ENCODE data around the gene NUP160.
"Not testable (repeated sequence)": the region's sequence is repeated elsewhere in the genome, so short reads cannot be mapped to it uniquely, and the experiment has no call there.

NUP160 gene

GRCh38 chr11:47863189-47863897, 15.2 kb upstream of the NUP160 start:
- DNase-seq = no peak

DNA sequence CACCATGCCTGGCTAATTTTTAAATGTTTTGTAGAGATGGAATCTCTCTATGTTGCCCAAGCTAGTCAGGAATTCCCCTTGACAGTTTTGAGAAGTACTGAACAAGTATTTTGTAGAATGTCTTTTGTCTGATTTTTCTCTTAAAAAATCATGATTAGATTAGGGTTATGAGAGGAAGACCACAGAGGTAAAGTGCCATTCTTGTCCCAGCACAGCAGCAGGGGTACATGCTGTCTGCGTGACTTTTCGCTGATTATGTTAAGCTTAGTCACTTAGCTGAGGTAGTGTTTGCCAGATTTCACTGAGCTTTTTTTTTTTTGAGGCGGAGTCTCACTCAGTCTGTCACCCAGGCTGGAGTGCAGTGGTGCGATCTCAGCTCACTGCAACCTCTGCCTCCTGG, 13.6 kb upstream of the NUP160 start:
- no peak for DNase-seq

DNA sequence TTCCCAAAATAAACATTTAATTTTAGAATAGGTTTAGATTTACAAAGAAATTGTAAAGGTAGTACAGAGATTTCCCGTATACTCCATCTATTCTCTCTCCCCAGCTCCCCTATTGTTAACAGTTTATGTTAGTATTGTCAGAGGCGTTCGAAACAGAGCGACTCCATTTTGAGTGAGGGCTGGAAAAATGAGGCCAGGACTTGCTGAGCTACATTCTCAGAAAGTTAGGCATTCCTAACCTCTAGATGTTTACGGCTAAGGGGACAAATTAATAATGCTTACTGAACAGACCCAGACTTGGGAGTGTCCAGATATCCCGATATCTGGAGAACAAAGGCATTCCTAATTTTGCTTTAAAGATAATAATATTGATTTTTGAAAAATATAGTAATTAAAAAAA, 12.4 kb upstream of the NUP160 start:
- DNase-seq = no peak

- DNase-seq = no peak
These were observed 9.9 kb upstream of the NUP160 start for GRCh38 chr11:47857892-47858543.

- DNase-seq = no peak
These were observed 9.3 kb upstream of the NUP160 start for GRCh38 chr11:47857485-47857884.

DNA sequence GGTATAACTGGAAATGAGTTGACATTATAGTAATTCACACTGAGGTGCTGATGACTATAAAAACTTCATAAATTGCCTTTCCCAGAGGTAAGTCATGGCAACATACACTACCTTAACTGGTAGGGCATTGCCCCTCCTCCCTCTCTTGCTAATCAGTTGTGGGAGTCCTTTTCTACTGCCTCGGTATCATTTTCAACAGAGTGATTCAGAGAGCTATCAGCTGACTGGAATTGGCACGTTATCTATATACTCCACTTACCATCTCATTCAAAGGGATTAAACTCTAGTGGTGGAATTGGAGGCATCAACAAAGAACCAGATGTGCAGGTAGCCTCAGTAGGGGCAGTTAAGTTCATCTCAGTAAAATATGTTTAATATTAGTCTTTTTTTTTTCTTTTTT, 8.0 kb upstream of the NUP160 start:
- no peak for DNase-seq

GRCh38 chr11:47854667-47855066, 6.5 kb upstream of the NUP160 start:
- no peak for DNase-seq

GRCh38 chr11:47852053-47852452, 3.9 kb upstream of the NUP160 start:
- no peak for DNase-seq

GRCh38 chr11:47850337-47850736, 2.2 kb upstream of the NUP160 start:
- no peak for DNase-seq

- DNase-seq = no peak
These were observed 578 bp upstream of the NUP160 start for GRCh38 chr11:47848700-47849155.

DNA sequence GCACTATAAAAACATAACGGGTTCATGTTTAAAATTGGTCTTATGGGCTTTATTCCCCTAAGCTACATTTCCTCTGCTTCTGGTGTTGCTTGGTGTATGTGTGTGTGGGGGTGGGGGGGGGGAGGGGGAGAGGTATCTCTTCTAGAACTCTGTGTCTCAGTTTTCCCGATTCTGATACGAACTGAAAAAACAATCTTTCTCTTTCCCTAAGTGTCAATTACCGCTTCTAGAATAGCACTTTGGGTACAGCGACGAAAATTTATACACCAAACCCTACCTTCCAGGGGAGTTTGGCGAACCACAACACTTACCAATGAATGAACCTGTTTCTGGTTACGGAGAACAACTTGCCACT, 636 bp downstream of the NUP160 start:
- no peak for DNase-seq

DNA sequence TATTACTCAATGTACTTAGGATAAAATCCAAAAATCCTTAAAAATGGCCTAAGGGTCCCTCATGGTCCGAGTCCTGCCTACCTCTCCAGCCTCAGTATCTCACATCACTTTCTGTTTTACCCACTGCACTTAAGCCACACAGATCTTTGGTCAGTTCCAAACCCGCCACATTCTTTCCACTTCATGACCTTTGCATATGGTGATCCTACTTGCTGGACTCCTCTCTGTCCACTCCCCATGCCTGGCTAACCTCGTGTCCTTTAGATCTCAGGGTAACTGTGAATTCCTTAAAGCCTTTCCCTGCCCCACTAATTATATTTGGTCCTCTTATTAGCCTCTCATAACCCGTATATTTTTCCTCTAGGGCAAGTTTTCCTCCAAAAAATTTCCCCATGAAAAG, 1.2 kb downstream of the NUP160 start:
- no peak for DNase-seq

- no peak for DNase-seq
These were observed 4.6 kb downstream of the NUP160 start for GRCh38 chr11:47843361-47844055.

GRCh38 chr11:47842749-47843148, 5.4 kb downstream of the NUP160 start:
- no peak for DNase-seq

DNA sequence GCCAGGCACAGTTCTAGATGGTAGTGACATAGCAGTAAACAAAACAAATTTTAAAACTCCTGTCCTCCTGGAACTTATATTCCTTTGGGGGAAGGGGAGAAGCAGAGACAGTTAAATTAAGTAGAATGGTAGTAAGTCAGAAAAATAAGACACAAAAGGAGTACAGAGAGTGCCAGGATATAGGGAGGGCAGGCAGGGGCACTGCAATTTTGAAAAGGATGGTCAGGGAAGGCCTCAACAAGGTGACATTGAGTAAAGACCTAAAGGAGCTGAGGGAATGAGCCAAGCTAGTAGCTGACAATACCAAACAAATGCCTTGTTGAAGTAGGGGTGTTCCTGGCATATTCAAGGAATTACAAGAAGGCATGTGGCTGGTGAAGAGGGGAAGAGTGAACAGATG, 10.2 kb downstream of the NUP160 start:
- no peak for DNase-seq

DNA sequence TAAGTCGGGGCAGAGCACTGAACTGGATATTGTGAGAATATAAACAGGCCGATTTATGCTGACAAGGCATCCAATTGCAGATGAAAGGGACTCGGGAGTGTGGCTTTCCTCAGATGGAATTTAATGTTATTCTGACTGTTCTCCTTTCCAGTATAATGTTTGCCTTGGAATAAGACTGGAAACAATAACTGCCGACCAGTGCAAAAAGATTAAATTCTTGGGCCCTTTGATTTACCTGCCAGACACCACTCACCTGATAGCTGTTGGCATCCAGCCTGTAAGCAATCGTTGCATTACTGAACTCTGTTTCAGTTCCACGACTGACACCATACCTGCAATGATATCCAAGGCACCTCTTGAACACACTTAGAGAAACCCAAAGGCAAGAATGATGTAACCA, 10.9 kb downstream of the NUP160 start:
- DNase-seq = no peak

DNA sequence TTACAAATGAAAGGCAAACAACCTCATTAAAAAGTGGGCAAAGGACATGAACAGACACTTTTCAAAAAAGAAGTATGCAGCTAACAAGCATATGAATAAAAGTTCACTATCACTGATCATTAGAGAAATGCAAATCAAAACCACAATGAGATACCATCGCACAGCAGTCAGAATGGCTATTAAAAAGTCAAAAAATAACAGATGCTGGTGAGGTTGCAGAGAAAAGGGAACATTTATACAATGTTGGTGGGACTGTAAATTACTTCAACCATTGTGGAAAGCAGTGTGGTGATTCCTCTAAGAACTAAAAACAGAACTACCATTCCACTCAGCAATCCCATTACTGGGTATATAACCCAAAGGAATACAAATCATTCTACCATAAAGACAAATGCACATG, 18.1 kb downstream of the NUP160 start:
- DNase-seq = not testable (repeated sequence)

DNA sequence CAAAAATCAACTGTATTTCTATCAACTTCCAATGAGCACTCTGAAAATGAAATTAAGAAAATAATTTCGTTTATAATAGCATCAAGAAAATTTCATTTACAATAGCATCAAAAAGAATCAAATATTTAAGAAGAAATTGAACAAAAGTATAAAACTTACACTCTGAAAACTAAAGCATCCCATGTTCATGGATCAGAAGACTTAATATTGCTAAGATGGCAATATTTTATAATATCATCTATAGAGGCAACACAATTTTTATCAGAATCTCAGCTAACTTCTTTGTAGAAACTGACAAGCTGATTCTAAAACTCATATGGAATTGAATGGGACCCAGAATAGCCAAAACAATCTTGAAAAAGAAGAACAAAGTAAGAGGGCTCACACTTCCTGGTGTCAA, 19.9 kb downstream of the NUP160 start:
- DNase-seq = no peak

GRCh38 chr11:47822664-47823063, 25.5 kb downstream of the NUP160 start:
- DNase-seq = not testable (repeated sequence)

DNA sequence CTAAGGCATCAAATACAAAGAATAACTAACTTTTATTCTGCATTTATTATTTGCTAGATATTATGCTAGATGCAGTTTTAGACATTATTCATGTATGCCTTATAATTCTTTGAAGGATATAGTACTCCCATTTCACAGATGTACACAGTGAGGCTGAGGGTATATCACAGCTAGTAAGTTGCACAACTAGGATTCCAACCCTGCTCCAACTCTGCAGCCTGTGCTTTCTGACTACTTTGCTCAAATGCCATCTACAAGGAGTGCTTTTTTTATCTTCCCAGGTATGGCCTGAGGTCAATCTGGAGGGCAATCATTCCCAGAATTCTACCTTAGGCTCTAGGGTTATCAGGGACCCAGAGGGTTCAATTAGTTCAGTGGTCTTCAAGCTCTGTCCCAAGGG, 28.4 kb downstream of the NUP160 start:
- DNase-seq = no peak

DNA sequence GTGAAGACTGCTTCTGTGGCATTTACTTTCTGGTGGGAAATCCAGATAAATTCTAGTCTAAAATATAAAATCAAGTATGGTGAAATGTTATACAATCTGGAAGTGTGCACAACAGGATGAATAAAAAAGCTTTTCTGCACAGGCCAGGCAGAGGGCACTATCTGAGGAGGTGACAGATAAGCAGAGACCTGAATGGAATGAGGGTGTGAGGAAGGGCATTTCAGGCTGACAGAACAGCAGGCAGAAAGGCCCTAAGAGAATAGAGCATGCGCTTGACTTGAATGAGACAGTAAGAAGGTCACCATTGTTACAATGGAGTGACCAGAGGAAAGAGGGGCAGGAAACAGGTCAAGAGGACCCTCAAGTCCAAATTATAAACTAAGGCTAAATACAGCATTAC, 47.4 kb downstream of the NUP160 start:
- DNase-seq = no peak

- DNase-seq = no peak
These were observed 50.5 kb downstream of the NUP160 start for GRCh38 chr11:47797633-47798032.

DNA sequence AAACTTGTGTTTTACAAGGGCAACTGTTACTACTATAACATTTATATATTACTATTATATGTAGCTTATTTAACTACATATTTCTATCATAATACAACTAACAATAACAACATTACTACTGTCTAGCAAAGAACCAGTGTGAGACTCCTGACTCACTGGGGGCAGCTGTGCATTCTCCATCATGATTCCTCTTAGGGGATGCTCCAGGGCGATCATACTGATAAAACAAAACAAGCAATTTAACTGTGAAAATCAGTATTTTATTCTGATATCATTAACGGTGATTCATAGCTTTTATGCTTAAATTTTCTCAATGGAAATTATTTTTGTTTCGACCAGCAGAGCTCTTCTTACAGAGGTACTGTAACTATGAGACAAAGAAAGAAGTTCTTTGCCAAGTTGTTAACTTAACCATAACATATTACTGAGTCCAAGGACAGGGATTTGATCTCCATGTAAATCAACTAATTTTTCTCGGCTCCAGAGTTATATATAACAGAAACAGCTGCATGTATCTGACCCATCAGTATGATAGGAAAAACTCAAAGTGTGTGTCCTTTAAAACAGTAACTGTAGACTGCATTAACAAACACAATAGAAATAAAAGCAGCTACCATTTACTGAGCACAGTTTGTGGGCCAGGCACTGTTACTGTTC, 56.2 kb downstream of the NUP160 start:
- DNase-seq = no peak
